H9 (cell line): Measurements from ENCODE around the gene JTB. TPM values are rescaled to one million over a fixed set of nuclear protein-coding genes. Genes with fewer than 3 reads are reported as not detected.

Source experiments
- DNase-seq: peaks from one replicate; pipeline ENCODE4 v3.0.0-alpha.2; 2017
- H2AFZ ChIP-seq: one replicate; pipeline ENCODE4 v1.6.1; 2013; ENCODE audit warnings: mild to moderate bottlenecking, low read length, control low read depth, moderate library complexity
- H2AK5ac ChIP-seq: 2 replicates; pipeline ENCODE4 v1.6.1; 2013; ENCODE audit warnings: low read length, control low read depth, mixed read lengths; ENCODE audit not compliant: insufficient read length
- H2BK120ac ChIP-seq: one replicate; pipeline ENCODE4 v1.6.1; 2013; ENCODE audit warnings: low read depth, mild to moderate bottlenecking, low read length, control low read depth, inconsistent platforms; ENCODE audit not compliant: poor library complexity, severe bottlenecking
- H2BK12ac ChIP-seq: 2 replicates; pipeline ENCODE4 v1.6.1; 2013; ENCODE audit warnings: low read length, control low read depth, mixed read lengths, low read depth; ENCODE audit not compliant: insufficient read length
- H2BK15ac ChIP-seq: 2 replicates; pipeline ENCODE4 v1.6.1; 2013; ENCODE audit warnings: low read depth, low read length, control low read depth
- H2BK20ac ChIP-seq: one replicate; pipeline ENCODE4 v1.6.1; 2013; ENCODE audit warnings: low read depth, mild to moderate bottlenecking, low read length, control low read depth, inconsistent platforms; ENCODE audit not compliant: poor library complexity, severe bottlenecking
- H2BK5ac ChIP-seq: 2 replicates; pipeline ENCODE4 v1.6.1; 2013; ENCODE audit warnings: low read length, control low read depth, mixed read lengths; ENCODE audit not compliant: insufficient read length
- H3K14ac ChIP-seq: 2 replicates; pipeline ENCODE4 v1.6.1; 2013; ENCODE audit warnings: low read length, control low read depth; ENCODE audit not compliant: insufficient read depth
- H3K18ac ChIP-seq: 2 replicates; pipeline ENCODE4 v1.6.1; 2013; ENCODE audit warnings: low read depth, mild to moderate bottlenecking, mixed read lengths, low read length, control low read depth; ENCODE audit not compliant: insufficient read length
- H3K23ac ChIP-seq: 2 replicates; pipeline ENCODE4 v1.6.1; 2013; ENCODE audit warnings: low read length, control low read depth, mixed read lengths, low read depth; ENCODE audit not compliant: insufficient read length
- H3K23me2 ChIP-seq: 2 replicates; pipeline ENCODE4 v1.6.1; 2013; ENCODE audit warnings: low read depth, mild to moderate bottlenecking, mixed read lengths, low read length, control low read depth; ENCODE audit not compliant: insufficient read length, poor library complexity, severe bottlenecking
- H3K27ac ChIP-seq: 2 replicates; pipeline ENCODE4 v1.5.1; 2013; ENCODE audit warnings: low read length, control low read depth, mixed read lengths, low read depth; ENCODE audit not compliant: insufficient read length
- H3K27me3 ChIP-seq: 2 replicates; pipeline ENCODE4 v1.6.1; 2013; ENCODE audit warnings: low read length, control low read depth, inconsistent platforms; ENCODE audit not compliant: insufficient read depth
- H3K4ac ChIP-seq: 2 replicates; pipeline ENCODE4 v1.6.1; 2013; ENCODE audit warnings: low read depth, mild to moderate bottlenecking, control low read depth, inconsistent platforms, low read length, moderate library complexity
- H3K4me1 ChIP-seq: 2 replicates; pipeline ENCODE4 v1.6.1; 2013; ENCODE audit warnings: low read length, control low read depth, inconsistent platforms; ENCODE audit not compliant: insufficient read depth
- H3K4me2 ChIP-seq: 2 replicates; pipeline ENCODE4 v1.6.1; 2013; ENCODE audit warnings: low read length, control low read depth, mixed read lengths; ENCODE audit not compliant: insufficient read length, insufficient read depth
- H3K56ac ChIP-seq: 2 replicates; pipeline ENCODE4 v1.6.1; 2013; ENCODE audit warnings: low read depth, mild to moderate bottlenecking, mixed read lengths, low read length, control low read depth; ENCODE audit not compliant: insufficient read length
- H3K79me1 ChIP-seq: 2 replicates; pipeline ENCODE4 v1.6.1; 2013; ENCODE audit warnings: low read depth, mild to moderate bottlenecking, moderate library complexity, low read length, control low read depth, inconsistent platforms; ENCODE audit not compliant: insufficient read depth, poor library complexity, severe bottlenecking
- H3K79me2 ChIP-seq: 2 replicates; pipeline ENCODE4 v1.6.1; 2013; ENCODE audit warnings: low read length, control low read depth, inconsistent platforms; ENCODE audit not compliant: insufficient read depth
- H3K9ac ChIP-seq: 2 replicates; pipeline ENCODE4 v1.6.1; 2013; ENCODE audit warnings: low read length, control low read depth, mixed read lengths; ENCODE audit not compliant: insufficient read length; ENCODE audit errors: extremely low read depth
- H3K9me3 ChIP-seq: one replicate; pipeline ENCODE4 v1.6.1; 2013; ENCODE audit warnings: low read depth, low read length, inconsistent platforms; ENCODE audit not compliant: control insufficient read depth
- H3T11ph ChIP-seq: one replicate; pipeline ENCODE4 v1.6.1; 2013; ENCODE audit warnings: mild to moderate bottlenecking, low read length, control low read depth, inconsistent platforms
- H4K20me1 ChIP-seq: one replicate; pipeline ENCODE4 v1.6.1; 2013; ENCODE audit not compliant: control insufficient read depth, insufficient read length, insufficient read depth
- H4K5ac ChIP-seq: 2 replicates; pipeline ENCODE4 v1.6.1; 2013; ENCODE audit warnings: low read depth, mild to moderate bottlenecking, mixed read lengths, low read length, control low read depth; ENCODE audit not compliant: insufficient read length
- H4K8ac ChIP-seq: replicated peaks from 2 replicates; pipeline ENCODE4 v1.6.1; 2013; ENCODE audit warnings: low read length, control low read depth, mixed read lengths, low read depth; ENCODE audit not compliant: insufficient read length
- H4K91ac ChIP-seq: 2 replicates; pipeline ENCODE4 v1.6.1; 2013; ENCODE audit warnings: low read depth, mild to moderate bottlenecking, moderate library complexity, mixed read lengths, low read length, control low read depth; ENCODE audit not compliant: insufficient read length
- H3K27ac Mint-ChIP-seq, 3 experiments: 2 replicates in 2 of 3; 3 replicates in 1 of 3; pipeline ENCODE4 v1.8.0; 2020 to 2021; ENCODE audit warnings: mixed read lengths in 3 of 3, mild to moderate bottlenecking in 1 of 3, moderate library complexity in 1 of 3
- H3K27me3 Mint-ChIP-seq: 2 replicates; pipeline ENCODE4 v1.8.0; 2021; ENCODE audit warnings: low read depth, mild to moderate bottlenecking, moderate library complexity, mixed read lengths
- H3K36me3 Mint-ChIP-seq, 3 experiments: 2 replicates in 2 of 3; 3 replicates in 1 of 3; pipeline ENCODE4 v1.8.0; 2020 to 2021; ENCODE audit warnings: low read depth in 3 of 3, mixed read lengths in 3 of 3; ENCODE audit not compliant: insufficient read depth in 1 of 3
- H3K4me1 Mint-ChIP-seq, 2 experiments: 2 replicates each; pipeline ENCODE4 v1.8.0; 2020; ENCODE audit warnings: mixed read lengths in 2 of 2
- H3K4me3 Mint-ChIP-seq, 2 experiments: 2 replicates in 1 of 2; 3 replicates in 1 of 2; pipeline ENCODE4 v1.8.0; 2020 to 2021; ENCODE audit warnings: mild to moderate bottlenecking in 2 of 2, mixed read lengths in 2 of 2, moderate library complexity in 1 of 2
- H3K9me3 Mint-ChIP-seq, 2 experiments: 2 replicates in 1 of 2; 3 replicates in 1 of 2; pipeline ENCODE4 v1.8.0; 2020; ENCODE audit warnings: mild to moderate bottlenecking in 2 of 2, mixed read lengths in 2 of 2, moderate library complexity in 1 of 2
- CTCF ChIP-seq: fragments of 200-600 bp; sonication (generic); conservative IDR thresholded peaks from 3 replicates; pipeline ENCODE4 v1.8.0; 2021; ENCODE audit warnings: antibody characterized with exemption, mild to moderate bottlenecking
- WGBS: extraction: QIAGEN DNeasy Blood & Tissue Kit; methylation state at CpG from one replicate; pipeline ENCODE4 v1.1.7; 2013; ENCODE audit warnings: missing lambda C conversion rate, low lambda C conversion rate, mixed read lengths; ENCODE audit not compliant: insufficient read length; ENCODE audit errors: extremely low coverage; 5-methylcytosine and 5-hydroxymethylcytosine counted together
- total RNA-seq: library from RNA; stranded (reverse); gene quantifications from 2 replicates; pipeline ENCODE4 v1.2.1, GENCODE V29; 2021

Gene JTB
- total RNA-seq, 1 experiment from 2014 or later, result 85.4 TPM

GRCh38 chr1:154019940-154020339, 42.5 kb upstream of the JTB start:
- H4K5ac ChIP-seq, result no peak overlapping the region
- no peaks in the 10 kb centered on the region for H3K79me1 ChIP-seq
- H4K20me1 ChIP-seq, result no peaks in the 10 kb centered on the region
- H3K4me3 Mint-ChIP-seq, result no peak overlapping the region
- H3K4me1 Mint-ChIP-seq, result no peaks in the 10 kb centered on the region
- H2BK120ac ChIP-seq, result no peak overlapping the region
- DNase-seq, result no peak
- no peak overlapping the region for H2BK20ac ChIP-seq
- H3K23me2 ChIP-seq, result no peaks in the 10 kb centered on the region
- H3K27ac Mint-ChIP-seq, result no peak overlapping the region
- no peak overlapping the region for H3K9ac ChIP-seq
- H2BK5ac ChIP-seq, result no peak overlapping the region
- no peaks in the 10 kb centered on the region for H3K4me1 ChIP-seq
- no peak overlapping the region for H3K23ac ChIP-seq
- no peaks in the 10 kb centered on the region for H3K9me3 ChIP-seq
- H3K14ac ChIP-seq, result no peak overlapping the region
- H3K27me3 Mint-ChIP-seq, result no peaks in the 10 kb centered on the region
- H3K9me3 Mint-ChIP-seq, result no peaks in the 10 kb centered on the region
- no peak overlapping the region for H4K8ac ChIP-seq
- WGBS, result no CpG with 5 or more reads among the region's 1 CpG
- H2BK15ac ChIP-seq, result no peak overlapping the region
- no peak overlapping the region for H3K18ac ChIP-seq
- no peaks in the 10 kb centered on the region for H3K79me2 ChIP-seq
- H3K56ac ChIP-seq, result no peak overlapping the region
- H3K36me3 Mint-ChIP-seq, result no peaks in the 10 kb centered on the region
- no peak overlapping the region for H3T11ph ChIP-seq
- H3K4ac ChIP-seq, result no peak overlapping the region
- TF ChIP-seq CTCF, result no peak
- H3K4me2 ChIP-seq, result no peak overlapping the region
- no peak overlapping the region for H4K91ac ChIP-seq
- no peak overlapping the region for H3K27ac ChIP-seq
- H2AFZ ChIP-seq, result no peak overlapping the region
- no peaks in the 10 kb centered on the region for H3K27me3 ChIP-seq
- H2BK12ac ChIP-seq, result no peak overlapping the region
- H2AK5ac ChIP-seq, result no peak overlapping the region
